Activated naive CD4-positive, alpha-beta T cell treated with anti-CD3 and anti-CD28 coated beads, Interleukin-2, amount 10 ng/mL, durations not matched to agents 7 days and 5 days (primary cell): ENCODE results near the gene UBE2U.
A peak's percentile ranks its signal among the peaks of the same experiment; 100 is the strongest.

Experiments used
- CTCF ChIA-PET: fragments of 350-600 bp; sonication (Branson Sonifier 250); formaldehyde crosslinking; loops from one replicate; lab custom pipeline; 2021; ENCODE audit warnings: antibody characterized with exemption; lab: Charles Lee
- DNase-seq: peaks from one replicate; pipeline ENCODE4 v3.0.0-alpha.2; 2020
- H3K27ac Mint-ChIP-seq: one replicate; pipeline ENCODE4 v1.8.0; 2021; ENCODE audit warnings: mild to moderate bottlenecking, moderate library complexity, mixed read lengths
- H3K27me3 Mint-ChIP-seq: one replicate; pipeline ENCODE4 v1.8.0; 2021; ENCODE audit warnings: mild to moderate bottlenecking, mixed read lengths
- H3K36me3 Mint-ChIP-seq: one replicate; pipeline ENCODE4 v1.8.0; 2021; ENCODE audit warnings: mixed read lengths
- H3K4me1 Mint-ChIP-seq: one replicate; pipeline ENCODE4 v1.8.0; 2021; ENCODE audit warnings: mixed read lengths
- H3K4me3 Mint-ChIP-seq: one replicate; pipeline ENCODE4 v1.8.0; 2021; ENCODE audit warnings: mild to moderate bottlenecking, moderate library complexity, mixed read lengths
- H3K9me3 Mint-ChIP-seq: one replicate; pipeline ENCODE4 v1.8.0; 2021; ENCODE audit warnings: mixed read lengths

UBE2U gene

DNA sequence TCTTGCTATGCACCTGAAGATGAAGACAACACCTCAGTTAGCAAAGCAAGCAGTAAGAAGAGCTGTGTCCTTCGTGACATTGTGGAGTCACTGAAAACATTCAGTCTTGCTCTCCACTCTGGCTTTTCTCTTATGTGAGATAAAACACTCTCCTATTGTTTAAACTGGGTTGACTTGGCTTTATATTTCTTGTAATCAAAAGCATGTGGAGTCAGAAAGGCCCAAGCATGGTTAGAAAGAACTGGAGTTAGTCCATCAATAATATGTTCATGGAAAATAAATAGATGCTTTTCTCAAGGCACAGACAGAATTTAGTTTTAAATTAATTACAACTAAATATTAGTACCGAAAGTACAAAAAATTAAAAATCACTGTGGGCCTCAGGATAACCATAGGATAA, 61.7 kb downstream of the UBE2U start:
- Mint-ChIP-seq H3K9me3 (no peaks in the 10 kb centered on the region), H3K27ac (no peak overlapping the region), H3K4me3 (no peak overlapping the region), H3K4me1 (no peaks in the 10 kb centered on the region), H3K36me3 (no peaks in the 10 kb centered on the region), H3K27me3 (peaks cover 12% of the 10 kb centered on the region)
- DNase-seq = no peak
- CTCF ChIA-PET = no interaction called here

- Mint-ChIP-seq H3K36me3 (no peaks in the 10 kb centered on the region), H3K4me1 (no peaks in the 10 kb centered on the region), H3K27ac (no peak overlapping the region), H3K4me3 (no peak overlapping the region), H3K9me3 (no peaks in the 10 kb centered on the region), H3K27me3 (peaks cover 18% of the 10 kb centered on the region)
- CTCF ChIA-PET = no interaction called here
- no peak for DNase-seq
Measured at GRCh38 chr1:64266991-64267390, 63.6 kb downstream of the UBE2U start.

- CTCF ChIA-PET = interaction anchor here (0.7 to 2.4 kb wide), 8 partner anchors 11 to 807 kb away, joined by 3 to 14 read pairs (median 4); no protein-coding TSS in a partner anchor
- no peaks in the 10 kb centered on the region for H3K36me3 Mint-ChIP-seq
- no peak overlapping the region for H3K27ac Mint-ChIP-seq
- H3K9me3 Mint-ChIP-seq = no peaks in the 10 kb centered on the region
- H3K4me3 Mint-ChIP-seq = no peak overlapping the region
- H3K27me3 Mint-ChIP-seq = peaks cover 6% of the 10 kb centered on the region
- DNase-seq = peak; percentile 77
- H3K4me1 Mint-ChIP-seq = no peaks in the 10 kb centered on the region
Measured at GRCh38 chr1:64268653-64269557, 65.5 kb downstream of the UBE2U start.

DNA sequence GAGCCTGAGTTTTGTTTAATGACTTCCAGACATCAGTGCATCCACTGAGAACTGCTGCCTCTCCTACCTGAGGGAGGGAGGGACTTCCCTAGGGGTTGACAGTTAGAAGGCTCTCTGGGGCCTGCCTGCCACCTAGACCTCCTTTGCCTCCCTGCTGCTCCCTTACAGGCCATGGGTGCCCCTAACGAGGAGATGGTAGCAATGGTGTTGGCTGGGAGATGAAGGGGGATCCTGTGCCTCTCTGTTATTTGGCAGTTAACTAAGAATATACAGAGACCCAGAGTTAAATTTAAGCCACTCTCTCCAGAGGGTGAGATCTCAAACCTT, 66.1 kb downstream of the UBE2U start:
- H3K27ac Mint-ChIP-seq = no peak overlapping the region
- peaks cover 6% of the 10 kb centered on the region for H3K27me3 Mint-ChIP-seq
- no peaks in the 10 kb centered on the region for H3K9me3 Mint-ChIP-seq
- no peaks in the 10 kb centered on the region for H3K4me1 Mint-ChIP-seq
- H3K36me3 Mint-ChIP-seq = no peaks in the 10 kb centered on the region
- DNase-seq = no peak
- CTCF ChIA-PET = interaction anchor here (0.6 to 2.4 kb wide), 7 partner anchors 10 to 806 kb away, joined by 3 to 14 read pairs (median 4); no protein-coding TSS in a partner anchor
- no peak overlapping the region for H3K4me3 Mint-ChIP-seq

GRCh38 chr1:64280001-64280400, 76.6 kb downstream of the UBE2U start:
- CTCF ChIA-PET = interaction anchor here (1.4 kb wide), 1 partner anchor 11 kb away, joined by 4 read pairs; no protein-coding TSS in a partner anchor
- Mint-ChIP-seq H3K27me3 (no peaks in the 10 kb centered on the region), H3K4me1 (no peaks in the 10 kb centered on the region), H3K27ac (no peak overlapping the region), H3K9me3 (no peaks in the 10 kb centered on the region), H3K36me3 (no peaks in the 10 kb centered on the region), H3K4me3 (no peak overlapping the region)
- no peak for DNase-seq

GRCh38 chr1:64282351-64282750, 78.9 kb downstream of the UBE2U start:
- Mint-ChIP-seq H3K27ac (no peak overlapping the region), H3K4me3 (no peak overlapping the region), H3K36me3 (no peaks in the 10 kb centered on the region), H3K9me3 (no peaks in the 10 kb centered on the region), H3K27me3 (peaks cover 4% of the 10 kb centered on the region), H3K4me1 (no peaks in the 10 kb centered on the region)
- CTCF ChIA-PET = no interaction called here
- DNase-seq = no peak

DNA sequence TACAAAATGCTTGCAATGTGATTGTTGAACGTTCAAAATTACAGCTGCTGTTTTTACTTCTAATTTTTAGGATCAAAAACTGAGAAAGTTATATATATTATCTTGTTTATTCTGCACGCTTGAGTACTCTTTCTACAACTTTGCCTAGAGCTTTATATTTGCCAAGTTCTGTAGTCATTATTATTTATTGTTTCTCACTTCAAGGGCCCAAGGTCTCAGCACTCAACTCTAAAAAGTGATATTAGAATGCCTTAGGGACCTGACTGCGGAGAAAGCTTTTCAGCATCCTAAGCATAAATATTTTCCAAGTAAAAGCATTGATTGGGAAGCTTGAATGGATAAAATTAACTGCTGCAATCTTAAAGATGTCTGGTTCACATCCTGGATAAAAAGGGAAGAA, 83.6 kb downstream of the UBE2U start:
- H3K27ac Mint-ChIP-seq = no peak overlapping the region
- no peaks in the 10 kb centered on the region for H3K36me3 Mint-ChIP-seq
- CTCF ChIA-PET = interaction anchor here (0.6 kb wide), 1 partner anchor 445 kb away, joined by 3 read pairs; no protein-coding TSS in a partner anchor
- no peaks in the 10 kb centered on the region for H3K4me1 Mint-ChIP-seq
- no peak overlapping the region for H3K4me3 Mint-ChIP-seq
- H3K27me3 Mint-ChIP-seq = peaks cover 10% of the 10 kb centered on the region
- no peaks in the 10 kb centered on the region for H3K9me3 Mint-ChIP-seq
- no peak for DNase-seq

DNA sequence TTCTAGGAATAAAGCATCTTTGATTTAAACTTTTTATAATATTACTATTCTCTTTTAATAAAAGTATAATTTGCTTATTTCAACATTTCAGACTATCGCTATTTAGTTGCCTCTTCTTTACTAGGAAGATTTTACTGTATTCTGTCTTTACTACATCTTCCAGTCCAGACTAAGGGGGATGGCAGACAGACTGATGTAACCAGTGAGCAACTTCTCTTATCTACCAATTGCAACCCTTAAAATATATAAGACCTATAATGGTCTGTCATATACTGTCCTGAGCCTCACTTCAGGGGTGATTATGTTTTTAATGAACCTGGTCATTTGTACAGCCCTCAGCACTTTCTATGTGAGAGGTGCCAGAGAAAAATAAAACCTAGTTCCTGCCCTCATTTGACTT, 87.0 kb downstream of the UBE2U start:
- DNase-seq = no peak
- peaks cover 1% of the 10 kb centered on the region for H3K9me3 Mint-ChIP-seq

GRCh38 chr1:64291931-64292330, 88.5 kb downstream of the UBE2U start:
- peaks cover 1% of the 10 kb centered on the region for H3K9me3 Mint-ChIP-seq
- H3K27ac Mint-ChIP-seq = no peak overlapping the region
- no peak for DNase-seq
- H3K27me3 Mint-ChIP-seq = peaks cover 7% of the 10 kb centered on the region
- H3K36me3 Mint-ChIP-seq = no peaks in the 10 kb centered on the region
- no peaks in the 10 kb centered on the region for H3K4me1 Mint-ChIP-seq
- no peak overlapping the region for H3K4me3 Mint-ChIP-seq
- CTCF ChIA-PET = no interaction called here

More for the DNA sequence above, 87.0 kb downstream of the UBE2U start:
- H3K4me3 Mint-ChIP-seq = no peak overlapping the region
- H3K4me1 Mint-ChIP-seq = no peaks in the 10 kb centered on the region
- CTCF ChIA-PET = no interaction called here
- H3K27me3 Mint-ChIP-seq = peaks cover 10% of the 10 kb centered on the region
- H3K27ac Mint-ChIP-seq = no peak overlapping the region
- no peaks in the 10 kb centered on the region for H3K36me3 Mint-ChIP-seq

DNA sequence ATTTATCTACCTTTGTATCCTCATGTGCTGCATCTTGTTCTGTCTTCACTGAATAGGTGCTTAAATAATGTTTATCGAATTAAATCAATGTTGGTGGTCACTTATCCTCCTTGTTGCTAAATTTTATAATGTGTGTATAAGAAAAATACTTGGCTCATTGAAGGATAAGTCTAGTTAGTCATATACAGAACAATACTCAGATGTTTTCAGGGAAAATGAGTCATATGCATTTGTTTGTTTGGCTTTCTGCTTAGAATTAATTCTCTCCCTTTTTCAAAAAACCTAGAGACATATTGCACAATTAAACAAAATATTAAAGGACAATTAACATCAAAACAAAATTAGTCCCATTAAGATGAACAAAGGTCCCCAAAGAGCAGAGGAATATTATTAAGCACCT, 89.0 kb downstream of the UBE2U start:
- Mint-ChIP-seq H3K9me3 (peaks cover 1% of the 10 kb centered on the region), H3K27me3 (peaks cover 7% of the 10 kb centered on the region)
- DNase-seq = no peak

DNA sequence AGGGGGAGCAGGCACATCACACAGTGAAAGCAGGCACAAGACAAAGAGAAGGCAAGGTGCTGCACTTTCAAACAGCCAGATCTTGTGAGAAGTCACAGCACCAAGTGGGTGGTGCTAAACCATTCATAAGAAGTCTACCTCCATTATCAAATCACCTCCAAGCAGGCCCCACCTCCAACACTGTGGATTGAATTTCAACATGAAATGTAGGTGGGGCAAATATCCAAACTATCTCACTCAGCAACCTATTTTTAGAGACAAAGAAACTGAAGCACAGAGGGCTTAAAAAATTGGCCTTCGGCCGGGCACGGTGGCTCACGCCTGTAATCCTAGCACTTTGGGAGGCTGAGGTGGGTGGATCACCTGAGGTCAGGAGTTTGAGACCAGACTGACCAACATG, 90.4 kb downstream of the UBE2U start:
- Mint-ChIP-seq H3K4me3 (no peak overlapping the region), H3K4me1 (no peaks in the 10 kb centered on the region), H3K27me3 (peaks cover 7% of the 10 kb centered on the region), H3K9me3 (peaks cover 1% of the 10 kb centered on the region), H3K27ac (no peak overlapping the region), H3K36me3 (no peaks in the 10 kb centered on the region)
- DNase-seq = no peak
- CTCF ChIA-PET = no interaction called here

More for the DNA sequence above, 89.0 kb downstream of the UBE2U start:
- Mint-ChIP-seq H3K4me1 (no peaks in the 10 kb centered on the region), H3K4me3 (no peak overlapping the region), H3K27ac (no peak overlapping the region), H3K36me3 (no peaks in the 10 kb centered on the region)
- CTCF ChIA-PET = no interaction called here

- Mint-ChIP-seq H3K36me3 (no peaks in the 10 kb centered on the region), H3K4me3 (no peak overlapping the region), H3K27me3 (no peaks in the 10 kb centered on the region), H3K4me1 (no peaks in the 10 kb centered on the region), H3K27ac (no peak overlapping the region), H3K9me3 (peaks cover 1% of the 10 kb centered on the region)
- CTCF ChIA-PET = no interaction called here
- DNase-seq = no peak
Measured at GRCh38 chr1:64295136-64295535, 91.7 kb downstream of the UBE2U start.

DNA sequence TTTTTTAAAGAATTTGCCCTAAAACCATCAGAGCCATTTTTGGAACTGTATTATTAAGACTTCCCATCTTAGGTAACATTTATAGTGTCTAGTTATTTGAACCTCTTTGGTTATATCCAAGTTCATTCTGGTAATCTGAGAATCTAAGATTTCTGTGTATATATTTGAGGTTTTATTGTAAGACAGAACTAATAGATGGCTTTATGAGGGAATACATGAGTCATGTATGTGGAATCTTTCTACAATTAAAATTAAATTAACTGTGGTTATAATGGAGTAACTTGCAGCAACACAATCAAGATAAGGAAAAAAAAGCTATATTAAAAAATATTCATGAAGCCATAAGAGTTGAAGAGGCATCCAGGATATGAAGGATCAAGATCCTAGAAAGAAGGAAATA, 92.1 kb downstream of the UBE2U start:
- Mint-ChIP-seq H3K9me3 (peaks cover 1% of the 10 kb centered on the region), H3K27ac (no peak overlapping the region), H3K4me3 (no peak overlapping the region), H3K4me1 (no peaks in the 10 kb centered on the region), H3K27me3 (no peaks in the 10 kb centered on the region), H3K36me3 (no peaks in the 10 kb centered on the region)
- CTCF ChIA-PET = interaction anchor here (0.7 kb wide), 1 partner anchor 528 kb away, joined by 3 read pairs; no protein-coding TSS in a partner anchor
- no peak for DNase-seq

DNA sequence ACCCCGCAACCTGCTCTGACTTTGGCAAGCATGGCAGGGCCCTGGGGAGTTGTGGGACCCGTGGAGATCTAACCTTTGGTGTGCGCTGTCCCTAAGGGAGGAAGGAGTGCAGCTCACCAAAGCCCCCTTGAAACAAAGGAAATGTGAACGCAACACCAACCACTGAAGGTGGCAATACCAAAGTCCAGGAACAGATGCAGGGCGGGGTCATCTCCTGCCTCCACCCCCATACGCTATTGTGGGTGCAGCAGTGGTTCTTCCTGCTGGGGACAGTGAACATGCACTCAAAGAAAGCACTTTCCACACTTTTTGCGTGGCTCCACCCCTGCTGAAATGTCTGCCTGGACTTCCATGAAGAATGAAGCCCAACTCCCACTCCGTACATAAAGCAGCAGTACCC, 93.0 kb downstream of the UBE2U start:
- no peaks in the 10 kb centered on the region for H3K4me1 Mint-ChIP-seq
- no peak overlapping the region for H3K4me3 Mint-ChIP-seq
- H3K9me3 Mint-ChIP-seq = peaks cover 1% of the 10 kb centered on the region
- DNase-seq = no peak
- CTCF ChIA-PET = no interaction called here
- H3K27ac Mint-ChIP-seq = no peak overlapping the region
- no peaks in the 10 kb centered on the region for H3K27me3 Mint-ChIP-seq
- H3K36me3 Mint-ChIP-seq = no peaks in the 10 kb centered on the region

DNA sequence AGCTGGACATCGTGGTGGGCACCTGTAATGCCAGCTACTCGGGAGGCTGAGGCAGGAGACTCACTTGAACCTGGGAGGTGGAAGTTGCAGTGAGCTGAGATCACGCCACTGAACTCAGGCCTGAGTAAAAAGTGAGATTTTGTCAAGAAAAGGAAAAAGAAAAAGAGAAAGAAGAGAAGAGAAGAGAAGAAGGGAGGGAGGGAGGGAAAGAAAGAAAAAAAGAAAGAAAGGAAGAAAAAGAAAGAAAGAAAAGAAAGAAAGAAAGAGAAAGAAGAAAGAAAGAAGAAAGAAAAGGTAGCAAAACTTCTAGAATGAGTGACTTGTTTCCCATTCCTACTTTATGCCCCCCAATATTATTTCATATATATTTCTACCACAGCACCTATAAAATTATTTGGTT, 98.8 kb downstream of the UBE2U start:
- Mint-ChIP-seq H3K9me3 (no peaks in the 10 kb centered on the region), H3K27ac (no peak overlapping the region), H3K4me3 (no peak overlapping the region), H3K27me3 (no peaks in the 10 kb centered on the region), H3K4me1 (no peaks in the 10 kb centered on the region), H3K36me3 (no peaks in the 10 kb centered on the region)
- CTCF ChIA-PET = no interaction called here
- no peak for DNase-seq
